ENCODE data around the gene MTMR10.

Gene MTMR10

DNA sequence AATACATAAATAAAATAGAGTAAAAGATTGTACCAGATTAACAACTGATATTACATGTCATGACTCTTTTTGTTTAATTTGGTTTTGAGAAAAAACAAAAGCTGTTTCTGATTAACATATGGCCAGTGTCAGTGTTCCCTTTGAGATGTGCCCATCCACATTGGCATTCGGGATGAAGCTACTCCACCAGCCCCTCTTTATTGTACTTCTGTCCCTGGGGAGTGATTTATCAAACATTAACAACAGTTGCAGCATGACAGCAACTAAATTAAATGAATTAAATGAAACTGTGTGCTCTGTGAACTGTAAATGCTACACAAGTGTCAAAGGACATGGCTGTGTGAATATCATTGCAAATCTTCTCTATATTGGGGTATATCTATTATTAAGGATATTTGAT, 25.9 kb upstream of the MTMR10 start:
- TF ChIP-seq, protein P1, sequence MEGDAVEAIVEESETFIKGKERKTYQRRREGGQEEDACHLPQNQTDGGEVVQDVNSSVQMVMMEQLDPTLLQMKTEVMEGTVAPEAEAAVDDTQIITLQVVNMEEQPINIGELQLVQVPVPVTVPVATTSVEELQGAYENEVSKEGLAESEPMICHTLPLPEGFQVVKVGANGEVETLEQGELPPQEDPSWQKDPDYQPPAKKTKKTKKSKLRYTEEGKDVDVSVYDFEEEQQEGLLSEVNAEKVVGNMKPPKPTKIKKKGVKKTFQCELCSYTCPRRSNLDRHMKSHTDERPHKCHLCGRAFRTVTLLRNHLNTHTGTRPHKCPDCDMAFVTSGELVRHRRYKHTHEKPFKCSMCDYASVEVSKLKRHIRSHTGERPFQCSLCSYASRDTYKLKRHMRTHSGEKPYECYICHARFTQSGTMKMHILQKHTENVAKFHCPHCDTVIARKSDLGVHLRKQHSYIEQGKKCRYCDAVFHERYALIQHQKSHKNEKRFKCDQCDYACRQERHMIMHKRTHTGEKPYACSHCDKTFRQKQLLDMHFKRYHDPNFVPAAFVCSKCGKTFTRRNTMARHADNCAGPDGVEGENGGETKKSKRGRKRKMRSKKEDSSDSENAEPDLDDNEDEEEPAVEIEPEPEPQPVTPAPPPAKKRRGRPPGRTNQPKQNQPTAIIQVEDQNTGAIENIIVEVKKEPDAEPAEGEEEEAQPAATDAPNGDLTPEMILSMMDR (IDR thresholded peaks at IDR 0.05) = no peak
- Histone ChIP-seq H2AFZ (no peak overlapping the region), H3K4me1 (no peaks in the 10 kb centered on the region)

DNA sequence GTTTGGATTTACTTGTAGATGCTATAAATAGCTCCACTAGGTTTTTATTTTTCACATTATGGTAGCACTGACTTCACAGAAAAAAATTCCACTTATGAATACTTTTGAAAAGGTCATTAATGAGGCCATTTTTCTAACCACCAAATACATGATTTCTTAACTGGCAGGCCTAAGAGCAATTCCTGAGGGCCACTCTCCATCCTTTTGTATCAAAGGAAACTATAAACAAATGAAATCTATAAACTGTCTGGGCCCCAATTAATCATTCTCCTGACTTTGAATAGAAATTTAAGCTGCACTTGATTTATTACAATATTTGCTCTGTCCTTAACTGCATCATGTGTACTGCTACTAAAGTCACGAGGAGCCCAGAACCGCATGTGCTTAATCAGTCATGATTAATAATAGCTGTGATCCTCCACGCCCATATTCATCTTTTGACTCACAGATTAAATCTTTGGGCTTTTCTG, 25.1 kb upstream of the MTMR10 start:
- H3K4me1 ChIP-seq = no peaks in the 10 kb centered on the region
- H3K9me3 ChIP-seq (ENCODE audit: control insufficient read depth, low read length) = no peaks in the 10 kb centered on the region
- no peak overlapping the region for H3K9ac ChIP-seq
- H3K36me3 ChIP-seq (ENCODE audit: control insufficient read depth, insufficient read depth, low read length) = no peaks in the 10 kb centered on the region
- H3K4me2 ChIP-seq (ENCODE audit: low read length) = no peak overlapping the region
- no peaks in the 10 kb centered on the region for H3K27me3 ChIP-seq (ENCODE audit: control insufficient read depth, insufficient read depth, low read length)
- H3K27ac ChIP-seq = no peak overlapping the region
- H2AFZ ChIP-seq = no peak overlapping the region
- H3K4me3 ChIP-seq (ENCODE audit: low read depth, low read length) = no peak overlapping the region
- H3K79me2 ChIP-seq = no peaks in the 10 kb centered on the region
- TF ChIP-seq, protein P1 (IDR thresholded peaks at IDR 0.05) = no peak

More for the DNA sequence above, 25.9 kb upstream of the MTMR10 start:
- H3K27ac ChIP-seq = no peak overlapping the region
- no peaks in the 10 kb centered on the region for H3K79me2 ChIP-seq
- no peak overlapping the region for H3K9ac ChIP-seq
- no peaks in the 10 kb centered on the region for H3K36me3 ChIP-seq (ENCODE audit: control insufficient read depth, insufficient read depth, low read length)
- no peak overlapping the region for H3K4me2 ChIP-seq (ENCODE audit: low read length)
- no peaks in the 10 kb centered on the region for H3K27me3 ChIP-seq (ENCODE audit: control insufficient read depth, insufficient read depth, low read length)
- no peaks in the 10 kb centered on the region for H3K9me3 ChIP-seq (ENCODE audit: control insufficient read depth, low read length)
- no peak overlapping the region for H3K4me3 ChIP-seq (ENCODE audit: low read depth, low read length)

DNA sequence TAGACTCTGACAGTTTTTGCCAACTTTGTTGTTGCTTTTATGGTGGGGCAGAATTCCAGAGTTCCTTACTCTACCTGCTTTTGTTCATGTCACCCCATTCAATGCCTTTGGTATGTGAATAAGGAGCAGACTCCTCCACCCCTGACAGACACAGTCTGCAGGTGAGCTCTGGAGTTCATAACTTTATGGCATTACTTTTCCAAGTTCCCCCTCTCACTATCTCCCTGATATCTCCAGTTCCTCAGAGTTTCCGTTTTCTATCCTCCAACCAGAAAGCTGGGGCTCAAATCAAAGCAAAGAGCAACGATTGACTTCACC, 23.1 kb upstream of the MTMR10 start:
- Histone ChIP-seq H3K27ac (no peak overlapping the region), H3K4me2 (ENCODE audit: low read length) (no peak overlapping the region), H3K36me3 (ENCODE audit: control insufficient read depth, insufficient read depth, low read length) (no peaks in the 10 kb centered on the region), H3K9me3 (ENCODE audit: control insufficient read depth, low read length) (no peaks in the 10 kb centered on the region), H3K79me2 (no peaks in the 10 kb centered on the region), H3K4me1 (no peaks in the 10 kb centered on the region), H2AFZ (no peak overlapping the region), H3K27me3 (ENCODE audit: control insufficient read depth, insufficient read depth, low read length) (no peaks in the 10 kb centered on the region), H3K9ac (no peak overlapping the region), H3K4me3 (ENCODE audit: low read depth, low read length) (no peak overlapping the region)
- TF ChIP-seq, protein P1 (IDR thresholded peaks at IDR 0.05) = no peak

DNA sequence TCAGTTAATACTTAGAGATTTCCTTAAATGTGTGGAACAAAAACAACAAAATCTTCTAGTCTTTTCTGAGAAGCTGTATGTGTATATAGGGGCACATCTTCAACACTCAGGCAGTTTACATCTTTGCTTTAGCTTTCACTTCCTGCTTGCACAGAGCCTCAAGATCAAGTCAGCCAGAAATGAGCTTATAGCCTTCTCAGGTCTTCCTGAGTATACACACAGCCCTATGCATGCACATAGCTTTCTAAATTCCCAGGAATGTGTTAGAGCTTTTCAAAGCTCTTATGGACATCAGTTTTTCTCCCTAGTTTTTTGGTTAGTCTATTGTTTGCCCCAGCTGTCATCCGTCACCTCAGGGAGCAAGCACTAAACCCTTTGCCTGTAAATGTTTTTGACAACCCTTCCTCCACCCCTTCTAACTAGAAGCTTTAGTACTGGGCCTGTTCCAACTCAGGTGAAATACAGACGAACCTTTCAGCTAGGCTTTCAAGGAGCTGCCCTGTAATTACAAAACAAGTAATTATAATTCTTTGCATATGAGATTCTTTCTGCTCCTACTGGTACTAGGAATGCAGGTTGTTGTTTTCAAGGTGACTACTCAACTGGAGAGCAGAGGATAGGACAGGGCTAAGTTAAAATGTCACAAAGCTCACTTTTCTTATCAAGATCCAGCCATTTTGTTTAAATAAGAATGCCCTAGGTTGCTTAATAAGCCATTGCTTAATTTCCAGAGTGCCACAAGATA, 22.6 kb upstream of the MTMR10 start:
- Histone ChIP-seq H3K9me3 (ENCODE audit: control insufficient read depth, low read length) (no peaks in the 10 kb centered on the region), H3K4me2 (ENCODE audit: low read length) (no peak overlapping the region), H3K27me3 (ENCODE audit: control insufficient read depth, insufficient read depth, low read length) (no peaks in the 10 kb centered on the region), H3K27ac (no peak overlapping the region), H3K4me1 (no peaks in the 10 kb centered on the region), H3K9ac (no peak overlapping the region), H3K79me2 (no peaks in the 10 kb centered on the region), H2AFZ (no peak overlapping the region), H3K36me3 (ENCODE audit: control insufficient read depth, insufficient read depth, low read length) (no peaks in the 10 kb centered on the region), H3K4me3 (ENCODE audit: low read depth, low read length) (no peak overlapping the region)
- TF ChIP-seq, protein P1 (IDR thresholded peaks at IDR 0.05) = no peak

DNA sequence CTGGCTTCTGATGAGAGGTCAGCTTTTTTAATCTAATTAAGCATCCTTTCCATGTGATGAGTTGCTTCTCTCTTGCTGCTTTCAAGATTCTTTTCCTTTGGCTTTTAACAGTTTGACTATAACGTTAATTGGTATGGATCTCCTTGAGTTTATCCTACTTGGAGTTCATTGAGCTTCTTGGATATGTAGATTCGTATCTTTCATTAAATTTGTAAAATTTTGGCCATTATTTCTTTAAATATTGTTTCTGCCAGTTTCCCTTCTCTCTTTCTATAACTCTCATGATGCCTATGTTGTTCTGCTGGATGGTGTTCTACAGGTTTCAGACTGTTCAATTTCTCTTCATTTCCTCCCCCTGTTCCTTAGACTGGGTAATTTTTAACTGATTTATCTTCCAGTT, 21.0 kb upstream of the MTMR10 start:
- Histone ChIP-seq H3K4me1 (no peaks in the 10 kb centered on the region), H3K36me3 (ENCODE audit: control insufficient read depth, insufficient read depth, low read length) (no peaks in the 10 kb centered on the region), H3K27ac (no peak overlapping the region), H3K9me3 (ENCODE audit: control insufficient read depth, low read length) (no peaks in the 10 kb centered on the region), H3K4me3 (ENCODE audit: low read depth, low read length) (no peak overlapping the region), H3K27me3 (ENCODE audit: control insufficient read depth, insufficient read depth, low read length) (no peaks in the 10 kb centered on the region), H3K9ac (no peak overlapping the region), H3K79me2 (no peaks in the 10 kb centered on the region), H3K4me2 (ENCODE audit: low read length) (no peak overlapping the region), H2AFZ (no peak overlapping the region)
- TF ChIP-seq, protein P1 (IDR thresholded peaks at IDR 0.05) = no peak
